Ishikawa (cell line): Measurements from ENCODE around the gene ETNK1.

Experiments
- CEBPB ChIP-seq: IDR thresholded peaks from 2 replicates; pipeline ENCODE4 v1.6.1; 2012
- CREB1 ChIP-seq: IDR thresholded peaks from 2 replicates; pipeline ENCODE4 v1.6.1; 2012; ENCODE audit warnings: low read depth
- EGR1 ChIP-seq: IDR thresholded peaks from 2 replicates; pipeline ENCODE4 v1.6.1; 2012
- EP300 ChIP-seq: IDR thresholded peaks from 2 replicates; pipeline ENCODE4 v1.6.1; 2012; ENCODE audit warnings: borderline replicate concordance
- FOXM1 ChIP-seq: IDR thresholded peaks from 2 replicates; pipeline ENCODE4 v1.6.1; 2012; ENCODE audit warnings: low read depth, borderline replicate concordance
- MAX ChIP-seq: IDR thresholded peaks from 2 replicates; pipeline ENCODE4 v1.6.1; 2012
- NFIC ChIP-seq: IDR thresholded peaks from 2 replicates; pipeline ENCODE4 v1.6.1; 2012
- RAD21 ChIP-seq: IDR thresholded peaks from 2 replicates; pipeline ENCODE4 v1.6.1; 2012; ENCODE audit warnings: low read depth
- TAF1 ChIP-seq: IDR thresholded peaks from 2 replicates; pipeline ENCODE4 v1.6.1; 2012; ENCODE audit warnings: low read depth, mild to moderate bottlenecking
- TCF12 ChIP-seq: IDR thresholded peaks from 2 replicates; pipeline ENCODE4 v1.6.1; 2012; ENCODE audit warnings: low read depth
- TEAD4 ChIP-seq: IDR thresholded peaks from 2 replicates; pipeline ENCODE4 v1.6.1; 2012
- USF1 ChIP-seq: IDR thresholded peaks from 2 replicates; pipeline ENCODE4 v1.6.1; 2012
- YY1 ChIP-seq: IDR thresholded peaks from 2 replicates; pipeline ENCODE4 v1.6.1; 2012; ENCODE audit warnings: low read depth
- ZBTB7A ChIP-seq: IDR thresholded peaks from 2 replicates; pipeline ENCODE4 v1.6.1; 2012; ENCODE audit warnings: low read depth
- TF ChIP-seq, protein P1 (sequence below): IDR thresholded peaks from 2 replicates; pipeline ENCODE4 v1.6.1; 2012; ENCODE audit warnings: low read depth, mild to moderate bottlenecking

Gene ETNK1

GRCh38 chr12:22641353-22642053 is 16.5 kb downstream of the ETNK1 start:
- TF ChIP-seq, protein P1, sequence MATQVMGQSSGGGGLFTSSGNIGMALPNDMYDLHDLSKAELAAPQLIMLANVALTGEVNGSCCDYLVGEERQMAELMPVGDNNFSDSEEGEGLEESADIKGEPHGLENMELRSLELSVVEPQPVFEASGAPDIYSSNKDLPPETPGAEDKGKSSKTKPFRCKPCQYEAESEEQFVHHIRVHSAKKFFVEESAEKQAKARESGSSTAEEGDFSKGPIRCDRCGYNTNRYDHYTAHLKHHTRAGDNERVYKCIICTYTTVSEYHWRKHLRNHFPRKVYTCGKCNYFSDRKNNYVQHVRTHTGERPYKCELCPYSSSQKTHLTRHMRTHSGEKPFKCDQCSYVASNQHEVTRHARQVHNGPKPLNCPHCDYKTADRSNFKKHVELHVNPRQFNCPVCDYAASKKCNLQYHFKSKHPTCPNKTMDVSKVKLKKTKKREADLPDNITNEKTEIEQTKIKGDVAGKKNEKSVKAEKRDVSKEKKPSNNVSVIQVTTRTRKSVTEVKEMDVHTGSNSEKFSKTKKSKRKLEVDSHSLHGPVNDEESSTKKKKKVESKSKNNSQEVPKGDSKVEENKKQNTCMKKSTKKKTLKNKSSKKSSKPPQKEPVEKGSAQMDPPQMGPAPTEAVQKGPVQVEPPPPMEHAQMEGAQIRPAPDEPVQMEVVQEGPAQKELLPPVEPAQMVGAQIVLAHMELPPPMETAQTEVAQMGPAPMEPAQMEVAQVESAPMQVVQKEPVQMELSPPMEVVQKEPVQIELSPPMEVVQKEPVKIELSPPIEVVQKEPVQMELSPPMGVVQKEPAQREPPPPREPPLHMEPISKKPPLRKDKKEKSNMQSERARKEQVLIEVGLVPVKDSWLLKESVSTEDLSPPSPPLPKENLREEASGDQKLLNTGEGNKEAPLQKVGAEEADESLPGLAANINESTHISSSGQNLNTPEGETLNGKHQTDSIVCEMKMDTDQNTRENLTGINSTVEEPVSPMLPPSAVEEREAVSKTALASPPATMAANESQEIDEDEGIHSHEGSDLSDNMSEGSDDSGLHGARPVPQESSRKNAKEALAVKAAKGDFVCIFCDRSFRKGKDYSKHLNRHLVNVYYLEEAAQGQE = no peak

GRCh38 chr12:22648668-22649067 is 23.7 kb downstream of the ETNK1 start:
- TF ChIP-seq EP300 (no peak), USF1 (no peak), TAF1 (no peak), TEAD4 (no peak), ZBTB7A (no peak)
- TF ChIP-seq, protein P1 = no peak

DNA sequence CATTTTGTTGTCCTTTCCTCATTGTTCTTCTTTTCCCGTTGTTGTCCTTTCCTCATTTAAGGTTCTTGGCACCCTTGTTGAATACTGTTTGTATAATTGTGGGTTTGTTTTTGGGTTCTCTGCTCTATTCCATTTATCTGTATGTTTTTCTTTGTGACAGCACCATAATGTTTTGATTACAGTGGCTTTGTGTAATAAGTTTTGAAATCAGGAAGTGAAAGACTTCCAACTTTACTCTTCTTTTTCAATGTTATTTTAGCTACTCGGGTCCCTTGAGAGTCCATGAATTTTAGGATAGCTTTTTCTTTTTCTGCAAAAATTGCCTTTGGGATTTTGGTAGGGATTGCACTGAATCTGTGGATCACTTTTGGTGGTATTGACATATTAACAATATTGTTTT is 28.1 kb downstream of the ETNK1 start:
- no peak for TF ChIP-seq CREB1
- TF ChIP-seq ZBTB7A = no peak
- no peak for TF ChIP-seq CEBPB

DNA sequence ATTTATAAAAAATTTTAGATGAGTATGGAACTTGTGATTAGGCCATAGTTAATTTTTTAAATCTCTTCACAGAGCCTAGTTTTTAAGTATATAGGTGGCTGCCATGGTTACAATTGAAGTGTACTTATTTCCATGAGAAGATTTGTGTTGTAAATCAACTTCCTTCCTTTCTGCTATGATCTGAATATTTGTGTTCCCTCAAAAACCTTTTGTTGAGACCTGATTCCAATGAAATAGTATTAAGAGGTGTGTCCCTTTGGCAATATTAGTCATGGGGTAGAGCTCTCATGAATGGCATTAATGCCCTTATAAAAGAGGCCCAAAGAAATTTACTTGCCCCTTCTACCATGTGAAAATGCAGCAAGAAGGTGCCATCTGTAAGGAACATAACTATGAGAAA is 28.8 kb downstream of the ETNK1 start:
- TF ChIP-seq ZBTB7A (no peak), CEBPB (no peak), EP300 (no peak), TEAD4 (no peak), TAF1 (no peak), CREB1 (no peak)

- no peak for TF ChIP-seq FOXM1
- no peak for TF ChIP-seq TCF12
- TF ChIP-seq, protein P1 = no peak
- no peak for TF ChIP-seq CREB1
- TF ChIP-seq EGR1 = no peak
- TF ChIP-seq MAX = no peak
- no peak for TF ChIP-seq NFIC
- TF ChIP-seq TEAD4 = no peak
- TF ChIP-seq EP300 = no peak
- no peak for TF ChIP-seq ZBTB7A
- no peak for TF ChIP-seq CEBPB
- TF ChIP-seq TAF1 = no peak
- TF ChIP-seq YY1 = no peak
- no peak for TF ChIP-seq USF1
- TF ChIP-seq RAD21 = no peak
Measured at GRCh38 chr12:22656376-22656775, 31.4 kb downstream of the ETNK1 start.

- no peak for TF ChIP-seq TCF12
- TF ChIP-seq USF1 = no peak
- TF ChIP-seq MAX = no peak
- TF ChIP-seq NFIC = no peak
- TF ChIP-seq FOXM1 = no peak
- TF ChIP-seq TAF1 = no peak
- TF ChIP-seq TEAD4 = no peak
- TF ChIP-seq CEBPB = no peak
- TF ChIP-seq ZBTB7A = no peak
- no peak for TF ChIP-seq RAD21
- no peak for TF ChIP-seq CREB1
- TF ChIP-seq YY1 = no peak
Measured at GRCh38 chr12:22656831-22657230, 31.9 kb downstream of the ETNK1 start.
